HG03354 (cell line): ENCODE measurements around the gene HSD17B11.
"Not testable (repeated sequence)": the region's sequence is repeated elsewhere in the genome, so short reads cannot be mapped to it uniquely, and the experiment has no call there.

Experiments
- ATAC-seq: cut with Tn5 transposase; IDR thresholded peaks from one replicate; pipeline ENCODE4 v1.9.1; 2021; ENCODE audit warnings: mild to moderate bottlenecking; ENCODE audit not compliant: unreplicated experiment, poor library complexity, severe bottlenecking

The HSD17B11 gene, protein sequence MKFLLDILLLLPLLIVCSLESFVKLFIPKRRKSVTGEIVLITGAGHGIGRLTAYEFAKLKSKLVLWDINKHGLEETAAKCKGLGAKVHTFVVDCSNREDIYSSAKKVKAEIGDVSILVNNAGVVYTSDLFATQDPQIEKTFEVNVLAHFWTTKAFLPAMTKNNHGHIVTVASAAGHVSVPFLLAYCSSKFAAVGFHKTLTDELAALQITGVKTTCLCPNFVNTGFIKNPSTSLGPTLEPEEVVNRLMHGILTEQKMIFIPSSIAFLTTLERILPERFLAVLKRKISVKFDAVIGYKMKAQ

DNA sequence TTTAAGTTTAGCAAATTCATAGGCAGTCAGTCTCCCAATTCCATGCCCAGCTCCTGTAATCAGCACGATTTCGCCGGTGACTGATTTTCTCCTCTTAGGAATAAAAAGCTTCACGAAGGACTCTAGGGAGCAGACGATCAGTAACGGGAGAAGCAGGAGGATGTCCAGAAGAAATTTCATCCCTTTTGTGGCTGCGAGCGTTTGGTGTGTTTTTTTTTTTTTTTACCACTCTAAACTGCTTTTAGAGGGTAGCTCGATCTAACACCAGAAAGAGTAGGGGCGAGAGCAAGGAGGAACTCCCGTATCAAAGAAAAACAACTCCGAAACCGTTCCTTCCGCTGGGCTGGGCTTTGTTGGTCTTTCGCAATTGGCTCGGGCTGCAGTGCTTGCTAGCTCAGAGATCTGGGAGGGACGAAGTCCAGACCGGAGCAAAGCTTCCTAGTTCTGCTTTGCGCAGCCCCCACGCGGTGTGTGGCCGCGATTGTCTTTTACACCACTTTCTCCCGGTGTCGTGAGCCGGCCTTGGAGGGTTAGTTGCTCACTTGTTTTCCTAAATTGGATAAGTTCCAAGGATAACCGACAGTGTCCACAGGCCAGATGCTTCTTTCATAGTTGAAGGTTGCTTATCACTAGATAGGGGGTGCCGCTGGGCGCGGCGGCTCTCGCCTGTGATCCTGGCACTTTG is at the start of gene HSD17B11:
TSS of gene HSD17B11 (minus strand) at position 298 of the 685 bp plus-strand sequence. CDS start at position 180, 118 bp downstream.
- ATAC-seq: peak; percentile 99

DNA sequence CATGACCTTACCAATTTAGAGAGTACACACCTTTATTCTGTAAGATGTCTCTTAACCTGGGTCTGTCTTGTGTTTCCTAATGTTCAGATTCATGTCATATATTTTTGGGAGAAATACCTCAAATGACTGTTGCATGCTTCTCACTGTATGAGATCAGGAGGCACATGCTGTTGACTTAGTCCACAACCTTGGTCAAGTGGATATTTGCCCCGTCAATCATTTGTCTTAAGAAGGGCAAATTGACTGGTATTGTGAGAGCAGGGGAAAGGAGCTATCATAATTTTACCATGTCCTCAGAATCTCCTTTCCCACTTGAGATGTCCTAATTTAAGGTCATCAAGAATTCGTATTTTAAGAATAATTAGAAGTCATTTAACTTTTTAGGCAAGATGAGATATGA is 42.4 kb upstream of the HSD17B11 start:
- ATAC-seq: no peak

DNA sequence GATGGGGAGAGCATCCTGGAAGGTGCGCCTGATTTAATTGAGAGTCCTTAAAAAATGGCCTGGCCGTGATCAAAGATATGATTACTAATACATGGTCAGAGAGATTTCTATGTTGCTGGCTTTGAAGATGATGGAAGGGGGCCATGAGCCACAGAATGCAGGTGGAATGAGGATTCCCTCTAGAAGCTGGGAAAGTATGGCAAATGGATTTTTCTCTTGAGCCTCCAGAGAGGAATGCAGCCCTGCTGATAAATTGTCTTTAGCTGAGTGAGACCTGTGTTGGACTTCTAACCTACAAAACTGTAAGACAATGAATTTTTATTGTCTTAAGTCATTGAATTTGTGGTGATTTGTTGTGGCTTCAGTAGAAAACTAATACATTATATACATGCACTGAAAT is 39.0 kb upstream of the HSD17B11 start:
- no peak for ATAC-seq

DNA sequence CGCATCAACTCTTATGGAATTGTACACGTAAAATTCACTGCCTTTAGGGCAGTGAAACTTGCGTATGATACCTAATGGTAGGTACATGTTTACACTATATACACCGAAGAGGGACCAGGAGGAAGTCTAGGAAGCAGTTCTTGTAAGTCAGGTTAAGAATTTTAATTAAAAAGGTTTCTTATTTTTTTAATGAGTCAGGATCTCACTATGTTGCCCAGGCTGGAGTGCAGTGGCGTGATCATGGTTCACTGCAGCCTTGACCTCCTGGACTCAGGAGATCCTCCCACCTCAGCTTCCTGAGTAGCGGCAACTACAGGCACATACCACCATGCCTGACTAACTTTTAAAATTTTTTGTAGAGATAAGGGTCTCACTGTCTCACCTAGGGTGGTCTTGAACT is 38.0 kb upstream of the HSD17B11 start:
- no peak for ATAC-seq

DNA sequence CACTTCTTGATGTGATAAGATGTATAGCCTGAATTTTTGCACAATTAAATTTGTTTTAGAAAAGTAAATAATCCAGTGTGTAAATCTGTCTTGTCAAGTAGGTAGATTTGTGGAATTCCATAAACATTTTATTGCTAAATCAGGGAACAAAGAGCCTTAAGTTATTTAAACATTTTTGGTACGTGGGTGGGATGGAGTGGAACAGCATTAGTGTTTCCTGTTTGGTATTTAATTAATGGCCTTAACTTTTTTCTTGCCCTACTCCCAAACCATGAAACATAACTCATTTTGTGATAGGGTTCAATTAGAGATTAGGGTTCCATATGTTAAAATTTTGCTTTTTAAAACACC is 36.5 kb upstream of the HSD17B11 start:
- ATAC-seq: no peak

DNA sequence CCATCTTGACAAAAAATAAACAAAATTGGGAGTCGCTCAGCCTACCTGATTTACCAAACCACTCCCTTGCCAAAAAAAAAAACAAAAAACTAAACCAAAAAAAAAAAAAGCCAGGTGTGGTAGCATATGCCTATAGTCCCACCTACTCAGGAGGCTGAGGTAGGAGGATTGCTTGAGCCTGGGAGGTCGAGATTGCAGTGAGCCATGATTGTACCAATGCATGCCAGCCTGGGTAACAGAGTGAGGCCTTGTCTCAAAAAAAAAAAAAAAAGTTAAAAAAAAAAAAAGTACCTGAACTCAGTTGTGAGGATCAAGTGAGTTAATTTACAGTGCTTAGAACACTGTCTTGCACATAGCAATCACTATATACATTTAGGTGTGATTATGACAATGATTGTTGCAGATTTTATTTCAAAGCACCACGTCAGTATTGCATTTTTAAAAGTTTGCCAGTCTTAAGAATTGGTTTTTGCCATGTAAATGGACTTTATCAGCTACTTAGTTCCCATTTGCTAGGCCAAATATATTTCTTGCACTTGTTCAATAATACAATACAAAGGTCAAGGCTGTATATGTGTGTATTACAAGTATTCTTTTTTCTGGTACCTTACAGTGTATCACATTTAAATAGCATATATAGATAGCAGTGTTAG is 36.0 kb upstream of the HSD17B11 start:
- no peak for ATAC-seq

DNA sequence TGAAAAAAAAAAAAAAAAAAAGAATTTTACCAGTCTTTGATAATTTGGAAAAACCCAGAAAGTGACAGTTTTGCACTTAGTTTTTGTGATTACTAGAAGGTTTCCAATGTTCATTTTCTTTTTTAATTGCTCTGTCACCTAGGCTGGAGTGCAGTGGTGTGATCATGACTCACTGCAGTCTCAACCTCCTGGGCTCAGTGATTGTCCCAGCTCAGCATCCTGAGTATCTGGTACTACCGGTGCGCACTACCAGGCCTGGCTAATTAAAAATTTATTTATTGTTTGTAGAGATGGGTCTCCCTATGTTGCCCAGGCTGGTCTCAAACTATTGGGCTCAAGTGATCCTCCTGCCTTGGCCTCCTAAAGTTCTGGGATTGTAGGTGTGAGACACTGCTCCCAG is 34.7 kb upstream of the HSD17B11 start:
- ATAC-seq: no peak

DNA sequence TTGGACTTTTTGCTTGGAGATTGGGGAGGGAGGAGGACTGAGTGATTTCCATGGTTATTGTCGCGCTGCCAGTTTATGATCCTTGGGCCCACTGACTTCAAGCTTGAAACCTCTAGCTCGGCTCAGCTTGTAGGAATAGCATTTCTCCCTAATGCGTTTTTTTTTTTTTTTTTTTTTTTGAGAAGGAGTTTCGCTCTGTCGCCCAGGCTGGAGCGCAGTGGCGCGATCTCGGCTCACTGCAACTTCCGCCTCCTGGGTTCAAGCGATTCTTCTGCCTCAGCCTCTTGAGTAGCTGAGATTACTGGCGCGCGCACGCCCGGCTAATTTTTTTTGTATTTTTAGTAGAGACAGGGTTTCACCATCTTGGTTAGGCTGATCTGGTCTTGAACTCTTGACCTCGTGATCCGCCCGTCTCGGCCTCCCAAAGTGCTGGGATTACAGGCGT is 33.1 kb upstream of the HSD17B11 start:
- ATAC-seq: not testable (repeated sequence)

DNA sequence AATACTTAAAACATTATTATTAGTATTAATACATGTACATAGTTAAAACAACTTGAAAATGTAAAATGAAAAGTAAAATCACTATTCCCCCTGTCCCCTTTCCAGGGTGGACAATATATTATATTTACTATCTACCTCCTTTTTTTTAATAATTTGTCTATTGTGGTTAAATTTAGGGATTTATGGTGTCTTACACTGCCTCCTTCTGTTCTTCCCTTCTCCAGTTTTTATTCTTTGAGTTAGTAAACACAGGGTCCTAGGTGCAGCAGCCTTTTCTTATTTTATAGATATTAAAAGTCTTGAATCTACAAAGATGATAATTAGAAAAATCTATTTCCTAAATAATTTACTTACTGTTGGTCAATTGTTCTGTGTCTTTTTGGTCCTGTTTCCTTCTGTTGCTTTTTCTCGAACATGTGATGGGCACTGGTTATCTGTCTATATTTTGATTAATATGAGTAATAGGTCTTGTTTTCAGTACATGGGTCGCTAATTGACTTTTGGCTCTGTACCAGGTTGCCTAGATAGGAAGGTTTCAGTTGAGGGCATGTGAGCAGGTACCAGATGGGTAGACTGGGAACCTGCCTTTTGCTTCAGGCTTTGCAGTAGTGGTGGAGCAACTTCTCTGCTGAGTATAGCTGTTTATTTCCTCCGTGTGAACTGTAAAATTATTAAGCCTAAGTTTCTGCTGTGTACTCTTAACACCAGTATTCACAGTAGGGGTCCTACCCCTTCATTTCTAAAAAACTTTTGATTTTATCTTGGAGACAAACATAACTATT is 32.5 kb upstream of the HSD17B11 start:
- no peak for ATAC-seq

DNA sequence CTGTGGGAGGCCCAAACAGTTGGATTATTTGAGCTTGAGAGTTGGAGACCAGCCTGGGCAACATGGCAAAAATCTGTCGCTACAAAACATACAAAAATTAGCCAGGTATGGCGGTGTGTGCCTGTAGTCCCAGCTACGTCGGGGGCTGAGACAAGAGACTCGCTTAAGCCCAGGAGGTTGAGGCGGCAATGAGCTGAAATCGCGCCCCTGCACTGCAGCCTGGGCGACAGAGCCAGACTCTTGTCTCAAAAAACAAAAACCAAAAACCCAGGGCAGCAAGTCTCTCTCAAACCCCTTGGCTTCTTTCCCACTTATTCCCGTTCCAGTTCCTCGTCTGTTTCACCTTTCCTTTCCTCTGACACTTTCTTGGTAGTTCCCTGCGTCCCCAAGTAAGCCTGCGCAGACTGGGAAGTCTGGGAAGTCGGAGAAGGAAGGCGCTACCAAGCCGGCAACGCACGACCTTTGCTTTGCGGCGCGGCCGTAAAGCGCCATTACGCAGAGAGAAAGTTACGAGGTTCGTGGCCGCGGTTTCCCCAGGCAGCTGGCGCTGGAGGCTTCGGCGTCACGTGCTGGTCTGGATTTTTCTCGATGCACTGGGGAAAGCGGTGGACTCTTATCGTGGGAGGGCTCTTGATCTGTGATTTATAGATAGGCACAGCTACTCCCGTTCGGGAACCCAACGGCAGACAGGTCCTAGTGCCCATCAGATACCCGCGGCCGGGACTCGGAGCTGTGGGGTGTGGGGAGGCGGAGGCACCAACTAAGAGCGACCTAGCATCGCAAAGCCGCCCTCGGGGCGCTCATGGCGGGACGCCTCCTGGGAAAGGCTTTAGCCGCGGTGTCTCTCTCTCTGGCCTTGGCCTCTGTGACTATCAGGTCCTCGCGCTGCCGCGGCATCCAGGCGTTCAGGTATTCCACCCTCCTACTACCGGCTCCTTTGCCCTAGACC is 31.4 kb upstream of the HSD17B11 start, which contains the start of gene NUDT9:
TSS of gene NUDT9 (plus strand) at position 470 of the 949 bp plus-strand sequence. CDS start at position 803, 333 bp downstream.
- ATAC-seq: peak; percentile 91

DNA sequence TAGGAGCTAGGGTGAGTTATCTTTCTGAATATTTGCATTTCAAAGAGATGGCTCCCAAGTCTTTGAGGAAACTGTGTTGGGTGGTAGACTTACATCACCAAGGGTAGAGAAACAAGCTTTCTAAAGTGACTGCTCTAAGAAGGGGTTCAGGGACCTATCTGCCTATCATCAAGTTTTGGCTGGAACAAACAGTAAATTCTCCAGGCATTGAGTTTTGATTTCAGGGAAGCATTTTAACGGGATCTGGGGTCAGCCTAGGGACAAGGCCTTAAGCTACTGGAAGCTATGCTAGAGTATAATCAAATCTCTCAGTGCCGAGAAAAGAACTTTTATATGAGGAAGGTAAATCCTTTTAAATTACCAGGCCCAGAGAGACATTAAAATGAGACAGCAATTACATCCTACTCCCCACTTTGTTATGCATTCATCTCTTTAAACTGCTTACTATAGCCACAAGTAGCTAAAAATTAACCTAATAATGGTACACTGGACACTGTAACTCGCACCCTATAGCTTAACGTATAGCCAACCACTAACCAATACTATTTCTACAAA is 29.4 kb upstream of the HSD17B11 start:
- no peak for ATAC-seq

DNA sequence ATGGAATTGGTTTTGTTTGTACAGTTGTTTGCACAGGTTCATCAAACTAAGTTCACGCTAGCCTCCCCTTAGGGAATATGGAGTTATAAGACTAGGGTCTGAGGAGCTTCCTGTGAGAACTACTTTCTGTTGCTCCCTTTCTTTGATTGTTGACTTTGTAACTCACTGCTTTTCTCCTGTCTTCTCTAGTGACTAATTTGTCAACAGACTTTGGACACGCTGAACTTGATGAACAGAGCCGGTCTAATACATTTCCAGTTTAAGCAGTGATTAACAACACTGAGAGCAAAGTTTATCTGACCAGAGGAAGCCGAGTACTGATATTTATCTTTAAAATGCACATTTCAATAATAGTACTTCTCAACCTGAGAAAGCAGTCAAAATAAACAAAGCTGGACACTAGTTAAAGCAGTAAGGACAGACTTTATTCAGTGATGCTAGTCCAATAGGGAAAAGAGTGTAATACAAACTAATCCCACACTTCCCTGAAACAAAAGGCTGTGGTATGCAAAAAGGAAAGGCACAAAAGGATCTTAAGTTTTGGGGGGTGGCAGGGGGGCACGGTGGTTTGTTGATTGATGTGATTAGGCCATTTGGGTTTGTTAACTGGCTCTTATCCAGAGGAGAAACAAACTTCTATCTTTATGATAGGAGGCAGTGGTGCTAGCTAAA is 28.7 kb upstream of the HSD17B11 start:
- ATAC-seq: no peak

DNA sequence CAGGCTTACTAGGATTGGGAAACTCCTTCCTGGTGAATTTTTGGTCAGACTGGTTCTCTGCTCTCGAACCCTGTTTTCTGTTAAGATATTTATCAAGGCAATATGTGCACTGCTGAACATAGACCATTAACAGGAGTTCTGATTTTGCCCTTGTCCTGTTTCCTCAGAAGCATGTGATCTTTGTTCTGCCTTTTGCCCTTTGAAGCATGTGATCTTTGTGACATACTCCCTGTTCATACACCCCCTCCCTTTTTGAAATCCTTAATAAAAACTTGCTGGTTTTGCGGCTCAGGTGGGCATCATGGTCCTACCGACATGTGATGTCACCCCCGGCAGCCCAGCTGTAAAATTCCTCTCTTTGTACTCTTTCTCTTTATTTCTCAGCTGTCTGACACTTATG is 27.4 kb upstream of the HSD17B11 start:
- not testable (repeated sequence) for ATAC-seq

DNA sequence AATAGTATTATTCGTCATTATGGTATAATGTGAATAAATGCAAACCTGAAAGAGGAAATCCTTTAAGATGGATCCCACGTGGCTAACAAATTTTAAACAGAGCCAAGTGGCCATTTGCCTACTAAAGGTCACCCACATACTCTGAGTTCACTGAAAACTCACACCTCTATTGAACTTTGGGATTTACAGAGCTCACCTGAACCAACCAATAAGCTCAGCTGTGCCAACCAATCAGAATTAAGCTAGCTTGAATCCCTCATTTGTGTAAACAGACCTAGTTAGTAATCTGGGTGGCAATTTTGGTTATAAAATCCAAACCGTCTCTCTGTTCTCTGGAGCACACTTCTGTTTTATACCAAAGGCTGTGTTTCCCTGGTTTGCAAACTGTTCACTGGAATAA is 26.0 kb upstream of the HSD17B11 start:
- ATAC-seq: no peak

DNA sequence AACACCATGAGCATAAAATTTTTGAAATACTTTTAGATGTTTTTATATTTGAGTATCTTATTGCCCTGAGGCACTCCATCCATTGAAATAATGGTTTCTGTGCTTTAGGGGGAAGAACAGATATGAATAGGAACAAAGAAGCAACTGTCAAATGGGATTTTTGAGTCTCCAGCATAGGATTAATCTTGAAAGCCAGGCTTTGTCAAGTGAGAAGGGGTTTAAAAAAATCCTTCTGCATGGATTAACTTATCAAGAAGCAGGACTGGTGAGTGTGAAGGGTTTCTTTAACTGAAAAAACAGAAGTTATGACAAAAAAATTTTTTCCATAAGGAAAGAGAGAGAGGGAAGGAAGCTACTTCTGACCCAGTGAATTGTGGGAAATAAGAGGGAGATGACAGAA is 23.8 kb upstream of the HSD17B11 start:
- no peak for ATAC-seq

DNA sequence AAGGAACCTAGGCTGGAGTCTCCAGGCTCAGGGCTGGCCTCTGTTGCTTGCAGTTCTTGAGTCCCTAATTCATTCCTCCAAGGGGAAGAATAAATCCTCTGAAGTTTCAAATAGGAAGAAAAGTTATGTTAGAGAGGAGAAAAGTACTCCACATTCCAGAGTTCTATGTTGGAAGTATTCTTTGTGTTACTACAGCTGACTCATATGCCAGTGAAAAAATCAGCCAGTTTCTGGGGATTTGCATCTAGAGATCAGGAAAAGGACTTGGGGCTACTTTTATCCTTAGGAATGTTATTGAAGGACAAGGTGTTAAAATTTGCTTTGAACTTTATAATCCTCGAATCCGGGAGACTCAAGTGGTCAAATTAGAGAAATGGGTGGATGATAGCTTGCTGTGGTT is 19.7 kb upstream of the HSD17B11 start:
- no peak for ATAC-seq

DNA sequence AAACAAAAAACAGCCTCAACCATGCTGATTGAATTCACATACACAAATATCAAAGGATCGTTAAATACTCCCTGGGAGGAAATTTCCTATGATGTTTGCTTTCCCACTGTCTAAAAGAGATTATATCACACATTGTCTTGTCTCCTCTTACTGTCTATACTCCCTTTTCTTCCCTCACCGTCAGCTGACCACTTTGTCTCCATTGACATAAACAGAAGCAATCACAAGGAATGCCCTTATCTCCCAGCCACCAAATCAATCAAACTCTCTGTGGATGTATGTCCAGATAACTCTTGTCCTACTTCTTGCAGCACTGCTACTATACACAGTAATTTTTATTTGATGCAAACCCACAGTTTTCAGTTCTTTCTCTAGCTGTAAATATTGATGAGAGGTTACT is 19.2 kb upstream of the HSD17B11 start:
- no peak for ATAC-seq

DNA sequence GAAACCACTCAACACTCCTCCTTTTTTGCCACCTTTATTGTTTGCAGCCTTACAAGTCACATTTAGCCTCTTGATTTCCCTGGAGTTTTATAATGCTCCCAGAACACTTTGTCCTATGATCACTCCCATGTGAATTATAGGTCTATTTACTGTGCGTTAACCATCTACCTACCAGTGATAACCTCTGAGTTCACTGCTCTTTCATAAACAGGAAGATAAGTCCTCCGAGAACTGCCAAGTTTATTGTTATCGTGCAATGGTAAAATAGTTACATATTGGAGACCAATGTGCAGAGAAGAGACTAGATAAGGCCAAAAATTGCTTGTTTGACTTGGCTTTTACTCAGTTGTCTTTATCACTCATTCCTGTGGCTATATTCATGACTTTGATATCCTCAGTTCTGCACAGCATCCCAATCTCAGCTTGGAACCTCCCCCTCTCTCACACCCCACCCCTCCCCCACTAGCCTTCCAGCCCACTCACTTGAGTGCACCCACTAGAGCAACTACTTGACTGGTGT is 18.5 kb upstream of the HSD17B11 start:
- no peak for ATAC-seq
